Stimulated activated CD8-positive, alpha-beta memory T cell treated with anti-CD3 and anti-CD28 coated beads, Interleukin-4, amount 100 ng/mL, for 24 hours (primary cell): ENCODE data around the gene GINS2.

ENCODE experiments used
- DNase-seq: peaks from one replicate; pipeline ENCODE4 v3.0.0-alpha.2; 2020; ENCODE audit warnings: low read depth

GINS2 gene

DNA sequence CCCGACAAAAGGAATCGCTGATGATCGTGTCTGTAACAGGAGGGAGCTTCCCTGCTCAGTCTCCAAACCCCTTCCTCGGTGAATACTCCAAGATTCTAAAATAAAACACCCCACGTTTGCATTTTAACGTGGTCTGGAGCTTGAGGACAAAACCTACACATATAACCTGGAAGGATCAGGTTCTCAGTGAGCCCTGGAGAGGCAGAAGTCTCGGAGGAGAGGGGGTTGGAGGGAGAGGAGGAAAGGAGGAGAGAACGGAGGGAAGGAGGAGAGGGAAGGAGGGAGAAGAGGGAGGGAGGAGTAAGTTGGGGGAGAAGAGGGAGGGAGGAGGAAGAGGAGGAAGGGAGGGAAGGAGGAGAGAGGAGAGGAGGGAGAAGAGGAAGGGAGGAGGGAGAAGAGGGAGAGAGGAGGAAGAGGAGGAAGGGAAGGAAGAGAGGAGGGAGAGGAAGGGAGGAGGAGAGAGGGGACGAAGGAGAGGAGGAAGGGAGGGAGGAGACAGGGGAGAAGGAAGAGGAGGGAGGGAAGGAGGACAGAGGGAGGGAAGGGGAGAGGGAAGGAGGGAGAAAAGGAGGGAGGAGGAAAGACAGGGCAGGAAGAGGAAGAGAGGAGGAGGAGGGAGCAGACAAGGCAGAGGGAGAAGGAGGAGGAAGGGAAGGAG lies 27.4 kb upstream of the GINS2 start:
- no peak for DNase-seq

GRCh38 chr16:85715169-85716021 lies 26.6 kb upstream of the GINS2 start:
- DNase-seq: no peak

GRCh38 chr16:85712801-85713200 lies 24.0 kb upstream of the GINS2 start:
- DNase-seq: no peak

DNA sequence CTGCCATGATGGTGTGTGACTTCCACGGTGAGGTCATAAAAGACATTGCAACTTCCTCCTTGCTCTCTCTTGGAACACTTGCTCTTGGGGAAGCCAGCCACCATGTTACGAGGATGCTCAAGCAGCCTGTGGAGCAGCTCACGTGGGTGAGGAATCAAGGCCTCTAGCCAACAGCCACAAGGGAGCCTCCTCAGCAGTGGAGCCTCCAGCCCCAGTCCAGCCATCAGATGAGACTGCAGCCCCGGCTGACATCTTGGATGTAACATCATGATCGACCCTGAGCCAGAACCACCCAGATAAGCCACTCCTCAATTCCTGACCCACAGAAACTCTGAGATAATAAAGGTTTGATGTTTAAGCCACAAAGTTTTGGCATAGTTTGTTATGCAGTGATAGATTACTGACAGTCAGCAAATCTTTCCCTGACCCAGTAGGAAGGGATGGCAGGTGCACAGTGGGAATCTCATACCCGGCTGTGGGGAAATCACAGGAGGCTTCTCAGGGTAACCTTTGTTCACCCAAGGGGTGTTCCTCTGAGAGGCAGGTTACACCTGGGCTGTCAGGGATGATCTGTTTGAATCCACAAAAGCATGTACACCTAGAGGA lies 23.3 kb upstream of the GINS2 start:
- DNase-seq: no peak

DNA sequence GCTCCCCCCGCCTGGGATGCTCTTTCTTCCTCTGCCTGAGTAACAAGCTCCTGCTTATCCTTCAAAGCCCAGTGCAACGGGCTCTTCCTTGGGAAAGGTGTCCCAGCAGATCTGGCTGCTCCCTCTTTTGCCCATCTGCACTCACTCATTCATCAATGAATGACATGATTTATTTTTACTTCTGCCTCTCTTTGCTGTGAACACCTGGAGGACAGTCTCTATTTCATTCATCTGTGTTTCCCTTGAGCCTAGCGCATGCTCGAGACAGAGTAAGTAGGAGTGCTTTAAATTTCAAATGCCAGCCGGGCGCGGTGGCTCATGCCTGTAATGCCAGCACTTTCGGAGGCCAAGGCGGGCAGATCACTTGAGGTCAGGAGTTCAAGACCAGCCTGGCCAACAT lies 22.0 kb upstream of the GINS2 start:
- no peak for DNase-seq

DNA sequence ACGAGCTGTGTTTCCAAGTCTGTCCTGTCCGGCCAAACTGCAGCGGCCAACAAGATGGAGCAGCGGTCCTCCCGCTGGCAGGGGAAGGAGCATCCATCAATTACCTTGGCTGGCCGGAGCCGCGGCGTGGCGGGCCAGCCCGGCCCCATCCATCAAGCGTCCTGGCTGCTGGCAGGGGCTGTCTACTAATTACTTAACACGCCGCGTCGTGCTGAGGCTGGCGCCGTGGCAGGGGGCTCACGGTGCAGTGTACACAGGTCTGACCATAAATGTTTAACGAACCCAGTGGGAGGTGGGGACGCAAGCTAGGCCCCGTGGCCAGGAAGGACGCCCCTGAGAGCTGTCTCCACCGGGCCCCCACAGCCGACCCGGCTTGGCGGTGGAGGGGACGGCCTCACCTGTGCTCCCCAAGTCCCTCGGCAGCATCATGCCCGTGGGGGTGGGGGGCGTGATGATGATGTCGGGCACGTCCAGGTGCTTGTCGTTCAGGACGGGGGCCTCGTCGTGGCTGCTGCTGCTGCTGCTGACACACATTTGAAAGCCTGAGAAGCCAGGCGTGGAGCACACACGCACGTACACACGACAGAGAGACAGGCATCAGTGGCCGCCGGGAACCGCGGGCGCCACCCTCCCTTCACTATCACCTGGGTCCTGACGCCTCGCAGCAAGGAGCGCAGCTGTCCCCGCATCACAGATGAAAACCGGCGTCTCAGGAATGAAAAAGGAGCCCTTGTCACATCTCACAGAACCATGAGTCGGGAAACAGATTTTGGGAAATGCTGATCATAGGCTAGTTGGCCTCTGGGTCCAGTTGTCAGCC lies 21.2 kb upstream of the GINS2 start:
- no peak for DNase-seq

DNA sequence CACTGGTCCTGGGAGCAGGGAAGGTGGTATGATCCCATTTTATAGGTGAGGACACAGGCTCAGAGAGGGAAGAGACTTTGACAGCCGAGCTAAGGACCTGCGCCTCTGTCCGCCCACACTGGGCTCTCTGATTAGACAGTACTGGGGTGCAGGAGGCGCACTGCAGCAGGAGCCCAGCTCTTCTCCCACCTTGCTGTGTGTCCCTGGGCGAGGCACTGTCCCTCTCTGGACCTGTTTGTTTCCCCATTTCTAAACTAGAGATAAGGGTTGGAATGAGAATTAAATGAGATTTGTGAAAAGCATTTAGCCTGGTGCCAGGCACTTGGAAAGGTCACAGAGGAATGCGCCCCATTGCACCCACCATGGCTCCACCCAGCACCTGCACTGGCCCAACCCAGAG lies 19.6 kb upstream of the GINS2 start:
- DNase-seq: no peak

DNA sequence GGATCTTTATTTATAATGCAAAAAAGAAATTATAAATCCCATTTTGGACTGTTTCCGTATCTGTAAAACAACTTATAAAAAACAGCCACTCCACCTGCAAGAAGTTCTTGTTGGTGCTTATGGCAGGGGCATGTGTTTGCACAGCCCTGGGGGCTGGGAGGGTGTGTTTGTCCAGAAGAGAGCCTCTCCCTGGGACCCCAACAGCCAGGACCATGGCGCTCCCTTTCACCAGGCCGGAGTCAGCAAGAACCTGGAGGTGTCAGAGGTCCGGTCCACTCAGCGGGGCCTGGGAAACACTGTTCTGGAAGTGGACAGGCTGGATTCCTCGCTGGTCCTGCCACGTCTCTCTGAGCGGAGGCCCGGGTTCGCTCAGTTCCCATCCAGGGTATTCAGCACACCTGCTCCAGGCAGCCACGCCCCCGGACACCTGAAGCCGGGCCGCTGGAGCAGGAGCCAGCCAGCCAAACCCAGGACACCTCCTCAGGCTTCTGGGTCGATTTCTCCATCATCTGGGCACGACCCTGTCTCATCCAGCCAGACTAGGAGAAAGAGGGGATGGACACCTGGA lies 18.9 kb upstream of the GINS2 start:
- DNase-seq: no peak

GRCh38 chr16:85706449-85707034 lies 17.8 kb upstream of the GINS2 start:
- no peak for DNase-seq

DNA sequence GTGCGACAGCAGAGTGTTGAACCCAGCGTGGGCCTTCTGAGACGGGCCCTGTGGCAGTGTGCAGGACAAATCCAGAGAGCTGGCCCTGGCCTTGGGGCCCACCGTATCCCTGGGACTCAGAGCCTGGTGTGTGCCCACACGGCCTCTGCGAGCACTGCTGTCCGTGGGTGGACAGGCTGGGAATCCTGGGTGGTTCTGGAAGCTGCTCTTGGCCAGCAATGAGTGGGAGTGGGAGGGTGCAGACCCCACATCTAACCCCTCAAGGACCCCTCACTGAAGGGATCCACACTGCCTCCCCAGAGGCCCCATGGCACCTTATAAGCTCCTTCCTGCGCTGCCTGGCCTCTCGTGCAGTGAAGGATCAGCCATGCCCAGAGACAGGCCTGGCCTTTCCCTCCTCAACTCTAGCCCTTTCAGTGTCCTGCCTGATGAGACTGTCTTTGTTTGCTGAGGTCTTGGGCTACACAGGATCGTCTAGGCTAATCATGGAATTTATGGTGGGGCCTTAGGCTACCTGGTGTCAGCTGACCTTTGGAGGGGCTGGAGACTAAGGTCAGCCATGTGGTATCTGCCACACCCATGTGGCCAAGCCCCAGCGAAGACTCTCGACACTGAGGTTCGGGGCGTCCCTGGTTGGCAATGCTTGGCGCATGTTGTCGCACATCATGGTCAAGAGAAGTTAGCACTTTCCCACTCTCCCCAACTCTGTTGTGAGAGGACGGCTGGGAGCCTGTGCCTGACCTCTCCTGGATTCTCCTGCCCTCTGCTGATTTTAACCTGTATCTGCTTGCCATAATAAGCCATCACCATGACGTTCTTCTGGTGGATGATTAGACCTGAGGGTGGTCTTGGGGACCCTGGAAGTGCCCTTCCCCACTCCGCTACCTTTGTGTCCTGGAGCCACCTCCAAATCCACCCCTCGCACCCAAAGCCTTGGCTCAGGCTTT lies 16.4 kb upstream of the GINS2 start:
- DNase-seq: no peak

- no peak for DNase-seq
Measured at GRCh38 chr16:85704011-85704410, 15.3 kb upstream of the GINS2 start.

GRCh38 chr16:85699628-85700027 lies 10.9 kb upstream of the GINS2 start:
- no peak for DNase-seq

GRCh38 chr16:85698935-85699558 lies 10.3 kb upstream of the GINS2 start:
- no peak for DNase-seq

DNA sequence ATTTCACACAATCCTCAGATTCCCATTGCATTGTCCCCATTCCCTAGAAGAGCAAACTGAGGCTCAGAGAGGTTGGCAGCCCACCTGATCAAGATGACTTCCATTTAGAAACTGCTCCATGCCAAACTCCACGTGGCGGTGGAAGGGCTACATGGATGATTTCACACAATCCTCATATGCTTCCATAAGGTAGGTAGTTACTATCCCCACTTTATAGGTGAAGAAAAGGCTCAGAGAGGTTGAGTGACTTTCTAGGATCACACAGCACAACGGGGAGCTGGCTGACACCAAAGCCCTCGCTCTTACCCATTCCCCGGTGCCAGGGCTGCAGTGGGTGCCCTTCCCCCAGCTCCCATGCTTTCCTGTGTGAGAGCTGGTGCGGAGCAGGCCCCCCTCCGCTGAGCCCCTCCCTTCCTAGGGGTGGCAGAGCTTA lies 9.7 kb upstream of the GINS2 start:
- DNase-seq: no peak

- DNase-seq: no peak
Measured at GRCh38 chr16:85697431-85697830, 8.7 kb upstream of the GINS2 start.

DNA sequence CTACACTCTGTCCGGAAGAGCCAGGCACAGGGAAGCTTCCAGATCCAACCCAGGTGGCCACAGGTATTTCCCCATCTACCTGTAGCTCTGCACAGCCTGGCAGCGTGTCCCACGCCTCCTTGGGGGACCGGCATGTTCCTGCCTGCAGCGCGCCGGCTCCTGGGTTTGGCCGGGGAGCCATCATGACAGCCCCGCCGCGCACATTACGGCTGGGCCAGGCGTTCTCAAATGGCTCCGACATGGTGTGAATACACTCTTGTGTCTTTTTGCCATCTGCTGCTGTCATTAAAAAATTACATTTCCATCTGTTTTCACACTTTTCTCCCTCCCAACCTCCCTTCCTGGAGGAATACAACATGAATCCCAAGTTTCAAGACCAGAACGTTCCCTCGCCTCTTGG lies 8.0 kb upstream of the GINS2 start:
- no peak for DNase-seq

- no peak for DNase-seq
Measured at GRCh38 chr16:85695196-85696128, 6.7 kb upstream of the GINS2 start.

DNA sequence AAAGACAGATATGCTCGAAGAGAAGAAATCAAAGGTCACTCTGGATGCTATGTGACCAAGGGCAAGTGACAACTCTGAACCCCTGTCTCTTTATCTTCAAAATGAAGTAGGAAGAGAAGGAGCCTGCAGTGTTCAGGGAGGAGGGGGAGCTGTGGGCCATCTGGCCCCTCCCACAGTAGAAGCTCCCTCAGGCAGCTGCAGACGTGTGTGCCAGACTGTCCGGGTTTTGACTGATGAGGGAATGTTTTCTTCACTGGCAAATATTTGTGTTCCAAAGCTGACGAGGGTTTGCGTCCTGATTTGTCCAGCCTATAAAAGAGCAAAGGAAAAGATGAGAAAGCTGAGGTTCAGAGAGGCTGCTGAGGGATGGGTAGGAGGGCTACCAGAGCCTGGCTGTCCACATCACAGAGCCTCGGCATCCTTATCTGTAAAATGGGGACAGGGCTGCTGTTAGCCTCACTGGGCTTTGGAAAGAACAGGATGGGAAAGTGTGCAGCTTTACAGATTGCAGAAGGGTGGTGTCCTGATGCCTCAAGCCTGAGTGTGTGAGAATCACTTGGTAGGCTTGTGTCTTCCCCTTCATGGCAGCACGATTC lies 1.8 kb upstream of the GINS2 start:
- no peak for DNase-seq

DNA sequence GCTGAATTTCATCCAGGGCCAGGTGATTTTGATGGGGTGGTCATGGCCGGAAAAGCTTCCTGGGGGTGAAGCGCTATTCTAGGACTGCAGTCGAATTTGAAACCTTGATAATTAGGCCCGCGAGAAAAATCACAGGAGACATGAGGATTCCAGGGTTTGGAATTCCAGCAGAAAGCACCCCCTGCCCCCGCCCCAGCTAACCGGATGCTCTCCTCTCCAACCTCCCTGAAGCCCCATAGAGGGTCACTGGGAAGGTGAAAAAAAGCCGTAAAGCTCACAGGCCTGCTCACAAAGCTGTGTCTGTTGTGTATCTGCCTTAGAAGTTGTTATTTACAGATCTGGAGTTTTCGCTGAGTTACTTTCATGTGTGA lies 1.2 kb upstream of the GINS2 start:
- no peak for DNase-seq
